OCI-LY3 (cell line): ENCODE results near the gene CMTR1.

Experiments used
- H2AFZ ChIP-seq: fragments of 200-600, 300-600 bp; shearing (Covaris generic); 2 replicates; pipeline ENCODE4 v1.6.0; 2014; ENCODE audit warnings: antibody characterized with exemption, low read depth, low read length
- H3K27ac ChIP-seq: fragments of 200-600, 300-600 bp; sonication (generic); 2 replicates; pipeline ENCODE4 v1.5.1; 2014; ENCODE audit warnings: mild to moderate bottlenecking, low read length, moderate library complexity, mixed read lengths
- H3K27me3 ChIP-seq: fragments of 200-600, 300-600 bp; sonication (generic); 2 replicates; pipeline ENCODE4 v1.6.1; 2014; ENCODE audit warnings: low read depth, low read length, mixed read lengths
- H3K36me3 ChIP-seq: fragments of 200-600, 300-600 bp; sonication (generic); replicated peaks from 2 replicates; pipeline ENCODE3; 2014; ENCODE audit warnings: low read depth, low read length, mixed read lengths
- H3K4me1 ChIP-seq: fragments of 300-600, 200-600 bp; sonication (generic); 2 replicates; pipeline ENCODE4 v1.6.1; 2014; ENCODE audit warnings: low read length, mixed read lengths
- H3K4me2 ChIP-seq: fragments of 200-600, 300-600 bp; sonication (generic); 2 replicates; pipeline ENCODE4 v1.6.1; 2014; ENCODE audit warnings: low read length, mixed read lengths
- H3K4me3 ChIP-seq: fragments of 300-600, 200-600 bp; sonication (generic); 2 replicates; pipeline ENCODE4 v1.5.1; 2014; ENCODE audit warnings: antibody characterized with exemption, mild to moderate bottlenecking, low read length, moderate library complexity
- H3K79me2 ChIP-seq: fragments of 300-600, 200-600 bp; shearing (Covaris generic); 2 replicates; pipeline ENCODE4 v1.6.1; 2014; ENCODE audit warnings: mild to moderate bottlenecking, low read length, mixed read lengths
- H3K9ac ChIP-seq: fragments of 300-600, 200-600 bp; shearing (Covaris generic); 2 replicates; pipeline ENCODE4 v1.6.0; 2014; ENCODE audit warnings: mild to moderate bottlenecking, low read length, moderate library complexity
- H3K9me3 ChIP-seq: fragments of 200-600, 300-600 bp; shearing (Covaris generic); 2 replicates; pipeline ENCODE4 v1.6.1; 2014; ENCODE audit warnings: low read length, mixed read lengths; ENCODE audit not compliant: insufficient read depth
- H4K20me1 ChIP-seq: fragments of 200-600, 300-600 bp; sonication (generic); 2 replicates; pipeline ENCODE4 v1.6.1; 2016; ENCODE audit warnings: low read length, mixed read lengths; ENCODE audit not compliant: insufficient read depth
- CTCF ChIP-seq: fragments of 200-600, 300-600 bp; sonication (generic); IDR thresholded peaks from 2 replicates; pipeline ENCODE4 v1.5.1; 2014; ENCODE audit warnings: antibody characterized with exemption, low read length, low read depth
- EZH2phosphoT487 ChIP-seq: fragments of 200-600 bp; shearing (Covaris generic); IDR thresholded peaks from 2 replicates; pipeline ENCODE4 v1.6.1; 2018; ENCODE audit warnings: antibody characterized with exemption, mixed run types, low read depth

Gene CMTR1

GRCh38 chr6:37521674-37522073 is 88.7 kb downstream of the CMTR1 start:
- H4K20me1 ChIP-seq, result no peaks in the 10 kb centered on the region
- no peak for TF ChIP-seq EZH2phosphoT487
- TF ChIP-seq CTCF, result no peak
- no peaks in the 10 kb centered on the region for H3K9me3 ChIP-seq
- H2AFZ ChIP-seq, result no peak overlapping the region
- H3K27me3 ChIP-seq, result peaks cover 3% of the 10 kb centered on the region
- H3K4me3 ChIP-seq, result no peak overlapping the region
- no peak overlapping the region for H3K4me2 ChIP-seq
- no peaks in the 10 kb centered on the region for H3K36me3 ChIP-seq
- peaks cover 11% of the 10 kb centered on the region for H3K4me1 ChIP-seq
- H3K79me2 ChIP-seq, result no peaks in the 10 kb centered on the region
- no peak overlapping the region for H3K27ac ChIP-seq
- no peak overlapping the region for H3K9ac ChIP-seq

GRCh38 chr6:37522836-37523235 is 89.8 kb downstream of the CMTR1 start:
- no peak overlapping the region for H3K4me2 ChIP-seq
- H3K9me3 ChIP-seq, result no peaks in the 10 kb centered on the region
- no peaks in the 10 kb centered on the region for H3K79me2 ChIP-seq
- no peak overlapping the region for H3K4me3 ChIP-seq
- TF ChIP-seq CTCF, result no peak
- TF ChIP-seq EZH2phosphoT487, result no peak
- no peak overlapping the region for H3K9ac ChIP-seq
- H3K27ac ChIP-seq, result no peak overlapping the region
- peaks cover 12% of the 10 kb centered on the region for H3K27me3 ChIP-seq
- H2AFZ ChIP-seq, result no peak overlapping the region
- peaks cover 10% of the 10 kb centered on the region for H3K4me1 ChIP-seq
- H4K20me1 ChIP-seq, result no peaks in the 10 kb centered on the region
- H3K36me3 ChIP-seq, result no peaks in the 10 kb centered on the region

- H3K9ac ChIP-seq, result no peak overlapping the region
- no peaks in the 10 kb centered on the region for H3K79me2 ChIP-seq
- no peak overlapping the region for H3K27ac ChIP-seq
- no peak for TF ChIP-seq CTCF
- TF ChIP-seq EZH2phosphoT487, result no peak
- no peaks in the 10 kb centered on the region for H3K36me3 ChIP-seq
- no peak overlapping the region for H3K4me2 ChIP-seq
- H3K27me3 ChIP-seq, result peaks cover 12% of the 10 kb centered on the region
- no peak overlapping the region for H2AFZ ChIP-seq
- no peaks in the 10 kb centered on the region for H4K20me1 ChIP-seq
- peaks cover 14% of the 10 kb centered on the region for H3K4me1 ChIP-seq
- no peak overlapping the region for H3K4me3 ChIP-seq
- H3K9me3 ChIP-seq, result no peaks in the 10 kb centered on the region
Observed at GRCh38 chr6:37523412-37523811, 90.4 kb downstream of the CMTR1 start.

GRCh38 chr6:37524025-37524969 is 91.3 kb downstream of the CMTR1 start:
- TF ChIP-seq EZH2phosphoT487, result no peak
- TF ChIP-seq CTCF, result no peak
- H3K9ac ChIP-seq, result no peak overlapping the region
- no peak overlapping the region for H2AFZ ChIP-seq
- H3K27ac ChIP-seq, result no peak overlapping the region
- H3K9me3 ChIP-seq, result no peaks in the 10 kb centered on the region
- no peaks in the 10 kb centered on the region for H4K20me1 ChIP-seq
- H3K4me3 ChIP-seq, result no peak overlapping the region
- peaks cover 12% of the 10 kb centered on the region for H3K27me3 ChIP-seq
- no peaks in the 10 kb centered on the region for H3K36me3 ChIP-seq
- H3K4me2 ChIP-seq, result no peak overlapping the region
- H3K4me1 ChIP-seq, result peaks cover 23% of the 10 kb centered on the region
- no peaks in the 10 kb centered on the region for H3K79me2 ChIP-seq
